Pericardium fibroblast (primary cell): Measurements from ENCODE around the gene COQ7. TPM values are rescaled to one million over a fixed set of nuclear protein-coding genes. Genes with fewer than 3 reads are reported as not detected.

Experiments used
- total RNA-seq: library from RNA; depleted of rRNA; stranded (reverse); fragments of >200 nt; gene quantifications from 2 replicates; pipeline ENCODE4 v1.2.3, GENCODE V29; 2015

Gene COQ7
- total RNA-seq: 16.9 and 23.7 TPM in 2 replicates

GRCh38 chr16:19067349-19068236 lies at the start of gene COQ7:
TSS of gene COQ7 (plus strand) at chr16:19067614. CDS start at chr16:19067665, 51 bp downstream.

GRCh38 chr16:19113577-19114358 lies 46.4 kb downstream of the COQ7 start, which contains the start of gene ITPRIPL2:
TSS of gene ITPRIPL2 (plus strand) at chr16:19113964. CDS start at chr16:19114462, 498 bp downstream.

Other genes with a start within 250 kb of the COQ7 start
- gene SMG1, start 141.2 kb upstream of the COQ7 start, total RNA-seq: 13.2 and 22.4 TPM in 2 replicates
- not detected in 2 replicates for gene TMC7, start 83.7 kb upstream of the COQ7 start, total RNA-seq
- 38.6 and 49.9 TPM in 2 replicates for gene ITPRIPL2, start 46.4 kb downstream of the COQ7 start, total RNA-seq
- gene SYT17, start 100.6 kb downstream of the COQ7 start, total RNA-seq: 1.2 and 1.4 TPM in 2 replicates
- not detected in 2 replicates for gene CLEC19A, start 218.1 kb downstream of the COQ7 start, total RNA-seq